ENCODE results near the gene UBXN1. TPM values are rescaled to one million over a fixed set of nuclear protein-coding genes. Genes with fewer than 3 reads are reported as not detected.
"Not testable (repeated sequence)": the region's sequence is repeated elsewhere in the genome, so short reads cannot be mapped to it uniquely, and the experiment has no call there.

UBXN1 gene
- total RNA-seq, 1 experiment from 2014 or later = 94.2 TPM

GRCh38 chr11:62694455-62695167 is 15.7 kb upstream of the UBXN1 start (continued):
- TF ChIP-seq REST (IDR thresholded peaks at IDR 0.05; ENCODE audit: low read depth) = no peak

- BruUV-seq (replicated peaks); DNase-seq (ENCODE audit: low read depth, low spot score); H4K20me1 ChIP-seq (ENCODE audit: insufficient read depth); H3K4me2 ChIP-seq (ENCODE audit: low read length); H3K9me2 ChIP-seq (ENCODE audit: insufficient read depth); ATAC-seq; H3K4me1 ChIP-seq (ENCODE audit: control insufficient read depth in 1 of 2, insufficient read depth in 2 of 2, low read length in 2 of 2); H3K27me3 ChIP-seq (ENCODE audit: insufficient read depth, low read length); H3K9me3 ChIP-seq (ENCODE audit: control insufficient read depth in 1 of 2, insufficient read depth in 1 of 2, low read depth in 1 of 2, low read length in 2 of 2); H2AFZ ChIP-seq (ENCODE audit: low read depth, low read length, poor library complexity, severe bottlenecking); H3K9ac ChIP-seq (ENCODE audit: low read length); H3K79me2 ChIP-seq (ENCODE audit: insufficient read depth, low read length); H3K27ac ChIP-seq (ENCODE audit: low read depth, low read length); H3K4me3 ChIP-seq (replicated peaks in 1 of 2; ENCODE audit: low read depth in 1 of 2, low read length in 2 of 2): not testable (repeated sequence)
- RAD21 ChIA-PET (ENCODE audit: low non-redundant PET in 1 of 2, low total read pairs in 2 of 2, uncharacterized antibody in 2 of 2, unreplicated experiment in 2 of 2) = interaction anchor here in 1 of 2 experiments (0.7 kb wide), 1 partner anchor 95 kb away, joined by 3 read pairs; no protein-coding TSS in a partner anchor
- peaks cover 19 to 30% of the 10 kb centered on the region in 2 experiments; a peak in 3 of 4 replicates for H3K36me3 ChIP-seq (ENCODE audit: control insufficient read depth in 1 of 2, insufficient read depth in 2 of 2, low read length in 2 of 2)
- CTCF ChIA-PET = interaction anchor here (0.8 to 3.7 kb wide), 4 partner anchors 9 to 299 kb away, joined by 4 to 15 read pairs (median 7); no protein-coding TSS in a partner anchor
- POLR2A ChIA-PET = interaction anchor here (2.0 kb wide), 1 partner anchor 29 kb away, joined by 6 read pairs; the partner anchor contains the start of genes C11orf98 and CSKMT
- intact Hi-C loops (cut with micrococcal nuclease) = loop anchor here (2.0 to 5.0 kb wide), 2 partner anchors 13 to 296 kb away; no protein-coding TSS in a partner anchor
Observed at GRCh38 chr11:62693624-62694023, 14.8 kb upstream of the UBXN1 start.

All from HCT116 (cell line).